Endothelial cell of hepatic sinusoid (primary cell): ENCODE measurements around the gene HEATR5A.
"Not testable (repeated sequence)": the region's sequence is repeated elsewhere in the genome, so short reads cannot be mapped to it uniquely, and the experiment has no call there.

Experiments
- in situ Hi-C: cut with HindIII; loops from 2 replicates; pipeline ENCODE4 v1.10.0; 2017; ENCODE audit warnings: low sequenced_read_pairs

HEATR5A gene

GRCh38 chr14:31391977-31392503 is 28.3 kb downstream of the HEATR5A start:
- in situ Hi-C loops, result no loop called here

DNA sequence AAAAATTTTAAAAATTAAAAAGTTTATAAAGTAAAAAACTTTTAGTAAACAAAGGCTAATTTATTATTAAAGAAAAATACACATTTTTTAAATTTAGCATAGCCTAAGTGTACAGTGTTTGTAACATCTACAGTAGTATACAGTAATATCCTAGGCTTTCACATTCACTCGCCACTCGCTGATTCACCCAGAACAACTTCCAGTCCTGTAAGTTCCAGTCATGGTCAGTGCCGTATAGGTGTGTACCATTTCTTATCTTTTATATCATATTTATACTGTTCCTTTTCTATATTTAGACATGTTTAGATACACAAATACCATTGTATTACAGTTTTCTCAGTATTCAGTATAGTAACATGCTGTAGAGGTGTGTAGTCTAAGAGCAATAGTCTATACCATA is 28.9 kb downstream of the HEATR5A start:
- in situ Hi-C loops, result no loop called here

DNA sequence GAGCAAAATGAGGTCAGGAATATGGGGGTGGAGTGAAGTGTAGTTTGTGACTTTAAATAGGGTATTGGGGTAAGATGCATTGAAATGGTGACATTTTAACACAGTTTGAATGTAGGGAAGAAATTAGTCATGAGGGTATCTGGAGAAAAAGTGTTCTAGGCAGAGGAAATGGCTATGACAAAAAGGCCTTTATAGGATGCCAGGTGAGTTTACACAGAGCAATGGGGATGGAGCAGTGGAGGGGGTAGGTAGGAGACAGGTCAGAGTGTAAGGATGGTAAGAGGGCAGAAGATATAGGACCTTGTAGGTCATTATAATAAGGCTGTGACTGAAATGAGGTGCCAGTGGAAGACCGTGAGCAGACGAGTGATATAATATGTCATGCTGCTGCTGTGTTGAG is 30.4 kb downstream of the HEATR5A start:
- in situ Hi-C loops, result no loop called here

GRCh38 chr14:31388687-31389413 is 31.5 kb downstream of the HEATR5A start:
- in situ Hi-C loops, result no loop called here

GRCh38 chr14:31387091-31387490 is 33.3 kb downstream of the HEATR5A start:
- in situ Hi-C loops, result no loop called here

- in situ Hi-C loops, result no loop called here
These were observed 34.1 kb downstream of the HEATR5A start for GRCh38 chr14:31386271-31386670.

GRCh38 chr14:31382221-31382620 is 38.1 kb downstream of the HEATR5A start:
- in situ Hi-C loops, result no loop called here

- in situ Hi-C loops, result no loop called here
These were observed 40.2 kb downstream of the HEATR5A start for GRCh38 chr14:31380106-31380505.

DNA sequence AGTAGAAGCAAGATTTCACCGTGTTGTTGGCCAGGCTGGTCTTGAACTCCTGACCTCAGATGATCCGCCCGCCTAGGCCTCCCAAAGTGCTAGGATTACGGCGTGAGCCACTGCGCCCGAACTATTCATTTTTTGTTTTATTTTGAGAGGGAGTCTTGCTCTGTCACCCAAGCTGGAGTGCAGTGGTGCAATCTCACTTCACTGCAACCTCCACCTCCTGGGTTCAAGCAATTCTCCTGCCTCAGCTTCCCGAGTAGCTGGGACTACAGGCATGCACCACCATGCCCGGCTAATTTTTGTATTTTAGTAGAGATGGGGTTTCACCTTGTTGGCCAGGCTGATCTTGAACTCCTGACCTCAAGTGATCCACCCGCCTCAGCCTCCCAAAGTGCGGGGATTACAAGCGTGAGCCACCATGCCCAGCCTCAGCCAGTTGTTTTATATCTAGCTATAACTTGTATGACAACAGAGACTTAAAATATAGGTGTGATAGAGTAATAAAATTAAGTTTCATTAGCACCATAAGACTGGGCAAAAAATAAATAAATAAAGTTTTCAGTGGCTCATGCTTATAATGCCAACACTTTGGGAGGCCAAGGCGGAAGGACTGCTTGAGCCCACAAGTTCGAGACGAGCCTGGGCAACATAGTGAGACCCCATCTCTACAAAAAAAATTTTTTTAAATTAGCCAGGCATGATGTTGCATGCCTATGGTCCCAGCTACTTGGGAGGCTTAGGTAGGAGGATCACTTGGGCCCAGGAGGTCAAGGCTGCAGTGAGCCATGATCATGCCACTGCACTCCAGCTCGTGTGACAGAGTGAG is 41.0 kb downstream of the HEATR5A start:
- in situ Hi-C loops, result not testable (repeated sequence)

DNA sequence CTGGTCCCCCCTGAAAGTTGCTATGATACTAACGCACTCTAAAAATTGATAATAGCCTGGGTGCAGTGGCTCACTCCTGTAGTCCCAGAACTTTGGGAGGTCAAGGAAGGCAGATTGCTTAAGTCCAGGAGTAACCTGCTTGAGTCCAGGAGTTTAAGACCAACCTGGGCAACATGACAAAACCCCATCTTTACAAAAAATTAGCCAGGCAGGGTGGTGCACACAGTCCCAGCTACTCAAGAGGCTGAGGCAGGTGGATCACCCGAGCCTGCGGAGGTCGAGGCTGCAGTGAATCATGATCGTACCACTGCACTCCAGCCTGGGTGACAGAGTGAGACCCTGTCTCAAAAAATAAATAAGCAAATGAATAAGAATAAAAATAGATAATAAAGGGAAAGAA is 42.9 kb downstream of the HEATR5A start:
- in situ Hi-C loops, result no loop called here

- in situ Hi-C loops, result no loop called here
These were observed 48.7 kb downstream of the HEATR5A start for GRCh38 chr14:31371646-31372045.

GRCh38 chr14:31363331-31364073 is 56.8 kb downstream of the HEATR5A start:
- in situ Hi-C loops, result no loop called here

- in situ Hi-C loops, result no loop called here
These were observed 57.6 kb downstream of the HEATR5A start for GRCh38 chr14:31362746-31363145.

DNA sequence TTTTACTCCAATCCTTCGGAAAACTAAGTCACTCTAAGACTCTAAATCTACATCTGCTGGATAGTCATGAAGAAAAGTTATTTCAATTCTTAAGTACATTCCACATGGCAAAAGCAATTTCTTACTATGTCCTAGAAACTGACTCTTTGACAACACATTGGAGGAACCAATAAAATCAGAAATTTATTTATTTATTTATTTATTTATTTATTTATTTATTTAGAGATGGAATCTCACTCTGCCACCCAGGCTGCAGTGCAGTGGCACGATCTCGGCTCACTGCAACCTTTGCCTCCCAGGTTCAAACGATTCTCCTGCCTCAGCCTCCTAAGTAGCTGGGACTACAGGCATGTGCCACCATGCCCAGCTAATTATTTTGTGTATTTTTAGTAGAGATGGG is 58.6 kb downstream of the HEATR5A start:
- in situ Hi-C loops, result not testable (repeated sequence)

DNA sequence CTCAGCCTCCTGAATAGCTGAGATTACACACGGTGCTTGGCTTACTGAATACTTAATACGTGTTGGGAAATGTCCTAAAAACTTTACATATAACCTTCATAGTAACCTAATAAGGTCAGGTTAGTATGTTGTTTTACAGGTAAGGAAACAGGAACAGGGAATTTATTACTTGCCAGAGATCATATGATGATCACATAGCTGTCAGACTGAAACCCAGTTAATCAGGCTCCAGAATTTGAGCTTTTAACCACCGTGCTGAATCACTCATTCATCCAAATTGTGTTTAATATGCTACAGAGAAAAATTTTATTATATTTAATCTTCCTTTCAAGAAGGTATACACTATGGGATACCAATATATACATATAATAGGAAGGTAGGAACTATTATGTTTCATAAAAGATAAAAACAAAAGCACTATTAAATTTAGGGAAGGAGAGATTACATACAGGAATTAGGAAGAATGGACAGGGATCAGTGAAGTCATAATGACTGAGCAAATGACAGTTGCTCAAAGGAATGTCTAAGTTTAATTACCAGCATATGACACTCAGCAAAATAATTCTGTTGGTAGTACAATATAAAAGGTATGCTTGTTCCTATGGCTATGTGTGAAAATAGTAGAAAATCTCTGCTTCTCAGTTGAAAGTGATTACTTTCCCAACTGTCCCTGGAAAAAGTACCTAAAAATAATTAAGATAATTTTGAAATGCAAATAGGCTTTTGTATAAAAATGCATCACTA is 59.3 kb downstream of the HEATR5A start:
- in situ Hi-C loops, result no loop called here

- in situ Hi-C loops, result no loop called here
These were observed 63.1 kb downstream of the HEATR5A start for GRCh38 chr14:31357279-31357678.

DNA sequence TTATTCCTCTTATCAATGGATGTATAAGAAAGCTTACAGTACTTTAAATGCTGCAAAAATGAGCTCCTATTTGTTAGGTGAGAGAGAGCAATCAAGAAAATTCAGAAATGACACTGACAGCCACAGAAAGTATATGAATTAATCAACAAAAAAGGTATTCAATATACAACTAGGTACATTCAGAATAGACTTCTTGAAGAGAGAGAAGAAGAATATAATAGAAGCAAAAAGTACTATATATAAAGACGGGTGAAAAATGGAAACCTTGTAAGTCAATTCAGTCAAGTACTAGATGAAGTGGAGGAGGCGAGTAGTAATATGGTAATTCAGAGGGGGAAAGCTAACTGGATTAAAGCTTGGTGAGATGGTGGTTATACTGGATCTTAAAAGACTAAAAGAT is 74.3 kb downstream of the HEATR5A start:
- in situ Hi-C loops, result no loop called here

GRCh38 chr14:31341280-31341679 is 79.1 kb downstream of the HEATR5A start:
- in situ Hi-C loops, result no loop called here

GRCh38 chr14:31340297-31341063 is 79.9 kb downstream of the HEATR5A start:
- in situ Hi-C loops, result no loop called here

DNA sequence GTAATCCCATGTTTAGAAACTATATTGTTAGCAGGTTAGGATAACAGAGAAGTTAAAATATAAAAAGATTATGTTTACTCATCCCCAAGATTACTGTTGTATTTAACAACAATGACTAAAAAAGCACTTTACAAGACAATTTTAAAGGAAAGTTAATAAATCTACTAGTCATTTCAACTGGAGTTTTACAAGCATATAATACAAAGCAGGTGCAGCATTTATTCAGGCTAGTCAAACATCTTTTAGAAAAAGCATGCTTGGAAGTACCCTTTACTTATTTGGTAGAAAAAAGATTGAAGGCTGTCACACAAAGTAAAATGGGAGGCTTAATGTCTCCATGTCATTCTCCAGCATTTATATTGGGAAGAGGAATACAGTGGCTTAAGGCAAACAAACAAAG is 80.6 kb downstream of the HEATR5A start:
- in situ Hi-C loops, result no loop called here
